ENCODE results near the gene QSER1.
"Not testable (repeated sequence)": the region's sequence is repeated elsewhere in the genome, so short reads cannot be mapped to it uniquely, and the experiment has no call there.

Gene QSER1

DNA sequence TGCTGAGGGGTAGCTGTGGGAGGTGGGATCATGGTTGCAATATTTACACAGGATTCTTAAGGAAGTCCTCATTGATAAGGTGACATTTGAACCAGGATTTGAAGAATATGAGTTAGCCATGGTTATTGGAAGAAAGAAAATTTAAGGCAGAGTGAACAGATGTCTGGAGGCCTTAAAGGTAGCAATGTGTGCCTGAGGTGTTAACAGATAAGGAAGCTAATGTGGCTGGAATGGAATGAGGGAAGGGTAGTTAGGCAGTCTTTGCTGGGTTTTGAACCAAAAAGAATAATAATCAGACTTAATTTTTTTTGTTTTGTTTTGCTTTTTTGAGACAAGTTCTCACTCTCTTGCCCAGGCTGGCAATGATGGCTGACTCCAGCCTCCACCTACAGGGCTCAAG is 113.4 kb downstream of the QSER1 start:
- no peak for DNase-seq

DNA sequence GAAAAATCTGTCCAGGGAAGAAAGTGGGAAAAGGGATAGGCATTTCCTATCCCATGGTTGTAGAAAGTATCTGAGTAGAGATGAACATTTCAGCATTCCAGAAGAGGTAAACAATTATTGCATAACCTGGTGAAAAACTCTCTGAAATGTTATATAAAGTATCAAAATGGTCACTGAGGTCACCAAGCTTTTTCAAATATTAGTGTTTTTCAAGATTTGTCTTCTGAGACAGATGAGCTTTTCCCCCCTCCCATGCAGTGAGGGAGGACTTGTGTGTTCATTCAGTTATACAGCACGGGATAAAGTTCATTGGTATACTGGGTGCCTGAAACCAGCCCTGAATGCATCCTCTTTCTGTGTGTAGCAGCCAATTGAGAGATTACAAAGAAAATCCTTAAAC is 121.1 kb downstream of the QSER1 start:
- no peak for DNase-seq

DNA sequence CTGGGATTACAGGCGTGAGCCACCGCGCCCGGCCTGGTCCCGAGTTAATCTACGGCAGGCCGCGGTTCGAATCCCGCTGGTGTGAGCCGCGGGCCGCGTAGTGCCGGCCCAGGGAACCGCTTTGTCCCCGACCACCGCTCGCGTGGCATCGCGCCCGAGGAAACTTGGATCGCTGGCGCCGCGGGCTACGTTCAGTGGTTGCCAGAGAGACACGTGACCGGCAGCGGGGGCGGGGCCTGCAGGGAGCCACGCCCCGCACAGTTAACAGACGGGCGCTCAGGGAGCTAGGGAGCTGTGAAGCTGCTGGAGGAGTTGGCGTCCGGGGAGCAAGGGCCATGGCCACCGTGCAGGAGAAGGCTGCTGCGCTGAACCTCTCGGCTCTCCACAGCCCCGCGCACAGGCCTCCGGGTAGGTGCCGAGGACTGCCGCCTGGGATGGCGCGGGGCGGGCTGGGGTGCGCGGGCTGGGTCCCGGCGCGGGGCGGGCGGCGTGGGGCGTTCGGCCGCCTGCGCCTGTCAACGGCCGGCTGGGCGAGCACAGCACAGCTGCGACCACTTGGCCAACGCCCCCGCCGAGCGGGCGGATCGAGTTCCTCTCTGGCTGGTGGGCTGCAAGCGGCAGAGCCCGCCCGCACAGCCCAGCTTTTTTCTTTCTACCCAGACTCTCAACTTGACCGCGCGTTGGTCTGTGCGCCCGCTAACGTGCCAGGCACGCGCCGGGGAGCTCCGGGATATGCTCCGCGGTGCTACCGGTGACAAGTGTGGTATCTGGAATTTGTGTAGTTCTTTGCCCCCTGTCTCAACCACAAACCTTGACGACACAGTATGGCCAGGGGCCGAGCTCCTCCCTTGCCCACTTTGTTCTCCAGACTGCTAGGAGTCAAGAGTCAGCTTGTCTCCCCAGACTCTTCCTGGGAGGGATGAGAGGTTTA is 123.3 kb downstream of the QSER1 start, which contains the start of gene DEPDC7:
Gene DEPDC7, plus strand, starts transcription at position 258 of the 931 bp plus-strand sequence. Its CDS starts 78 bp downstream, at position 336.
- peak; percentile 40 to 84 (median 54) for DNase-seq

DNA sequence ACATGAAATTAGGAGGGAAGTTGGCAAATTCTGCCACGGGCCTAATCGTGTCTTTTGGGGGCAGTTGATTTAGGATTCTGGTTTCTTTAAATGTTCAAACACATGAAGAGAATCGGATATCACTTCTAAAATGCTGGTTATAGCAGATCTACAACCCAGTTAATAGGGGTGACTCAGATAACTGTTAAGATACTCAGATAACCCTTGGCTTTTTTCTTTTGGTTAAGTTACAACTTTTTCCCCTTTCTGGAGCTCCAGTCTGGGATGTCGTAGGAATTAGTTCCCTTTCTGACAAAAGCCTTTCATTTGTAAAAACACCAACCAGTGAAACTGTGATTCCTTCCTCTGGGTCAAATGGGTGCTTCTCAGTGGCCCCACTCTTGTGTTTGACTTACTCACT is 124.0 kb downstream of the QSER1 start:
- DNase-seq: no peak

DNA sequence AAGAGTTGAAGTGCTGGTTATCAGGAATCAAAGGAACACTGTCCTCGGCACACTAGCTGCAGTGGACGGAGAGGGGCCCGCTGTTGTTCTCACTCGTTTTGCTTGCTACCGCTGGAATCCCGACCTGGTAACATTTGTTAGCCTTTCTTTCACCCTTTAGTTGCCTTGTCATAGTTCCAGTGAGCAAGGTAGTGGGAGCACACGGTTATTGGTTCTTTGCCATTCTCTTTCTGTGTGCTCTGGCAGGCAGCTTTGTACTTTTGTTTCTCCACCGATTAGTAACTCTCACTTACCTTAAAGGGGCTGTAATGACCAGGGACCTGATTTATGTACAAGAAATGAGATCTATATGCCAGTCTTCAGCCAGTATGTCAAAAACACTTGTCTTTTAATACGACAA is 124.9 kb downstream of the QSER1 start:
- DNase-seq: no peak

DNA sequence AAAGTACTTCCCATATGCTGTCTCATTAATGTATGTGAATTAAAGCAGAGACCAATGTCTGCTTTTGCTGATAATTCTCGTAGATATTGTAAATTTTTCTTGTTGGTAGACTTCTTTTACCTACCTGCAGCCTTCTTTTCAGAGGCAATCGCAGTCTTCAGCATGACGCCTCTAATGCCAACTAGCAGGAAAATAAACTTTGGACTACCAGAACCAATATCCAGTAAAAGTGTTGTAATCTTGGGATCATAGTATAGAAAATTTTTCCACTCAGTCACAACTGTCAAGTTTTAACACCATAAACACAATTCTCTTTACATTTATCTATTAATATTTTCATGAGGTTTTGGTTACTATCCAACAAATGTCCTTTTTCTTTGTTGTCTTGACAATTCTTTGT is 125.4 kb downstream of the QSER1 start:
- DNase-seq: no peak

DNA sequence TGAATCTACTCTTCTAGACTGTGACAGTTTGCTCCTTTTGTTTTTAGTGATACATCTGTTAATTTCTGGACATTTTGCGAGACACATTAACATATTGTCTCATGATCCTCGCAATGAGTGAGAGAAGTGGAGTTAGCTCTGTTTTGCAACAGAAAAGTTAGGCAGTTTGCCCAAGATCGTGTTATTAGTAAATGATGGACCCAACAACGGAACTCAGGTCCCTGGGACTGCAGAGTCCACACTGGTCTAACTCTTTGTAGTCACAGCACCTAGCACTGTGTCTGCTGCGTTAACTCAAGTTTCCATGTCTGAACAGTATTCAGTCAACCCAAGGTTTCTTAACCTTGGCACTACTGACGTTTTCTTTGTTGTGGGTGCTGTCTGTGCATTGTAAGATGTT is 126.2 kb downstream of the QSER1 start:
- DNase-seq: no peak

DNA sequence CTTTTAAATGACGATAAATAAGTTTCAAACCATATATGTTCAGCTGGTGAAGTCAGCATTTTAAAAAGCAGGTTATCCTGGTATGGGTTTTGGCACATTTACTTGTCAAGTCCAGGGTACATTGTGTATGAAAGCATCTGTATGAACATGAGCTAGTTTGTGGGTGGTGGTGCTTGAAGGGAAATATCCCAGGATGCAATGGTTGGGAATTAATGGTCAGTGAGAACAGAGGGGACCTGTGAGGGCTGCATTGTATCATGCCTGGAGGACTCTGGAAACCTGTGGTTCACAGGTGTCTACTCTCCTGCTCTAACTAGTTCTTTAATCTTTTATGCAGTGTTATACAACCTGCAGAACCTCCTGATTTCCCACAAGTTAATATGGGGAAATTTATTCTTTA is 128.9 kb downstream of the QSER1 start:
- no peak for DNase-seq

DNA sequence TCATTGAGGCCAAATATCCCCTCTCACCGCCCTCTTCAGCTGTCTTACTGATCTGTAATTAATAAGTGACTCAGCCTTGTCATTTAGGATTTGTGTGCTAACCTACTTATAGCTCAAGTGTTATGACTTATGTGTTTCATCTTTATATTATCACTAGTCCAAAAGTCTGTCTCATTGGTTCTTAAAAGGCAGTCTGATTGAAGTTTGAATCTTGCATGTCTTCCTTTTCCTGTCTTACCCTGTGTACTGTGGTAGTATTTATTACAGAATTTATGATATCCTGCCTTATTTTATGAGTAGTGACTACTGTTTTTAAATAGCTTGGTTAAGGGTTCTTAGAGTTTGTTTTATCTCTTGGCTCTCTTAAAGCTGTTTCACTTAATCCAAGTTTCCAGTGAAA is 129.3 kb downstream of the QSER1 start:
- DNase-seq: no peak

DNA sequence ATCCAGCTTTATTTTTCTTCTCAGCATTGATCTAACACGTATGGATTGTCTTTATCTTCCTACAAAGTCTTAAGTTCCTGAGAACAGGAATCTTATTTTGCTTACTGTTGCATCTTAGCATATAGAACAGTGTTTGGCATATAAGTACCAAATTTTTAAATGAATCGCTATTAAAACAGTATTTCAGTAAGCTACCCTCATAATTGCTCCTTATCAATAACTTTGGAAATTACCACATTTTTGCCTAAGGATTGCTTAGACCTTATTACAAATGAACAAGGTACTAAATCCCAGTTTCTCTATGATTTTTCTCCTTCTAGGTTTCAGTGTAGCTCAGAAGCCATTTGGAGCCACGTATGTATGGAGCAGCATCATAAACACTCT is 132.7 kb downstream of the QSER1 start:
- no peak for DNase-seq

DNA sequence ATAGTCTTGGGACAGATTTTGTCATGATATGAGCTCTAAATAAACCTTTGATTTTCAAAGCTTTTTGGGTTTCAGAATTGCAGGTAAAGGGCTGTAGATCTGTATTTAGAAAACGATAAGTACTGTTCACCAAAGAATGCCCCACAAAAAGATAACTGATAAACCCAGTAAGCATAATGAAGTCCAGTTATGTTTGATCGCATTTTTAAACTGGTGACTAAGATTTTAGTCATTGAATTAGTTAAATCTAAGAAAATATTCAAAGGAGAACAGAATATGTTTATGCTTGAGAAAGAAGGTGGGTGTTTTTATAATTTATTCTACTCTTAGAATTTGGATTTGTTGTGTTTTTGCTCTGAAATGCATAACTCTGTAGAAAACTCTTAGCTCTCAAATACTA is 134.6 kb downstream of the QSER1 start:
- no peak for DNase-seq

DNA sequence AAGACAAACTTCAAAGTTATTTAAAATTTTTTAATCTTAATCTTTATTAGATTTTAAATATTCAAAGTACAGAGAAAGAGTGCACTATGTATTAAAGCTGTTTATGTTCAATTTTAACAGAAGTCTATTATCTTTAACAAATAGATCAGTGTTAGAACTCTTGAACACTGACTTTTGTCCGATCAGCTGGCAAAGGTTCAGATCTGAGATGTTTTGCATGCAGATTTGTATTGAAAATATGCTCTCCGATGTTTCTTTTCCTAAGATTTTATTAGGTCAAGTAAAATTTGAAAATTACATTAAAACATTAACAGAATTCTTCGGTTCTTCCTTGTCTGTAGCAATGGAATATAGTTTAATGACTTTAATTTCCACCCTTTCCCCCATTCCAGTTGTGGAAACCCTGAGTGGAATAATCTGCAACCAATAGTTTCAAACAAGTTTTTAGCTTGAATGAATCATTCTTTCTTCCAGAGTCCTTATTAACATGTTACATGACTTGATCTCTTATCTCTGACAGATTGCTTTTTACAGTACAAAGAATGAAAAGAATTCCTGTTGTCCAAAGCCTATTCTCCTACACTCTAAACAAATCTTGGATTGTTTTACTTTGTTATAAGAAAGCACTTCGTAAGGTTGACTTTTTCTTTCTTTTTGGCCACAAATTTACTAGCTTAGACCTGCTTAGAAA is 135.4 kb downstream of the QSER1 start:
- DNase-seq: no peak

DNA sequence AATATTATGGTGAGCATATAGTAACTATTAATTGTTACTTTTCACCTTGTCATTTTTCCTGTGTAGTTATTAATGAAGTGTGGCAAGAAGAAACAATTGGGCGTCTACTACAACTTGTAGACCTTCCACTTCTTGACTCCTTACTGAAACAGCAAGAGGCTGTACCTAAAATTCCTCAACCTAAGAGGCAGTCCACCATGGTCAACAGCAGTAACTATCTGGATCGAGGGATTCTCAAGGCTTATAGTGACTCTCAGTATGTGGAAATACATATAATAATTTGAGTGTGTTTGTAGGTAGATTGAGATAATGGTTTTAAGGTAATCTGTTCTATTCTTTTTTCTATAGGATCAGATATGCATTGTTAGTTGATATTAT is 135.9 kb downstream of the QSER1 start:
- DNase-seq: no peak

DNA sequence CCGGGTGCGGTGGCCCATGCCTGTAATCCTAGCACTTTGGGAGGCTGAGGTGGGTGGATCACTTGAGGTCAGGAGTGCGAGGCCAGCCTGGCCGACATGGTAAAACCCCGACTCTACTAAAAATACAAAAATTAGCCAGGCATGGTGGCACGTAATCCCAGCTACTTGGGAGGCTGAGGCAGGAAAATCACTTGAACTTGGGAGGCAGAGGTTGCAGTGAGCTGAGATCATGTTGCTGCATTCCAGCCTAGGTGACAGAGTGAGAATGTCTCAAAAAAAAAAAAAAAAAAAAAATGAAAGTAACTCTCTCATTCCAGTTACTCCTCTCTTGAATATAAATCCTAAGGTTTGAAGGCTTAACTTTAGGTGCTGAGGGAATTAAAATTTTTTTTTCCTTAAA is 136.6 kb downstream of the QSER1 start:
- DNase-seq: not testable (repeated sequence)

Measured in T-helper 2 cell (primary cell).